Liver (tissue), 9 donors: ENCODE results near the gene GRK6. TPM values are rescaled to one million over a fixed set of nuclear protein-coding genes. Genes with fewer than 3 reads are reported as not detected.

Experiments
- DNase-seq: peaks from one replicate; pipeline ENCODE4 v3.0.0-alpha.2; 2017; ENCODE audit warnings: low spot score
- H3K27ac ChIP-seq, 2 donors: one replicate each; pipeline ENCODE4 v1.7.0; 2013; ENCODE audit warnings: inconsistent platforms in 2 of 2, low read length in 2 of 2, control low read depth in 1 of 2, low read depth in 1 of 2, mild to moderate bottlenecking in 1 of 2
- H3K27me3 ChIP-seq, 4 donors: one replicate each; pipeline versions ENCODE4 v1.6.1 to v1.7.0; 2013; ENCODE audit warnings: low read length in 3 of 4, inconsistent platforms in 1 of 4, mild to moderate bottlenecking in 1 of 4, moderate library complexity in 1 of 4; ENCODE audit not compliant: control insufficient read depth in 4 of 4, insufficient read depth in 4 of 4
- H3K36me3 ChIP-seq, 4 donors: one replicate each; pipeline versions ENCODE4 v1.6.1 to v1.7.0; 2013; ENCODE audit warnings: low read length in 3 of 4, mild to moderate bottlenecking in 3 of 4, low read depth in 1 of 4, moderate library complexity in 1 of 4; ENCODE audit not compliant: control insufficient read depth in 4 of 4, insufficient read depth in 3 of 4
- H3K4me1 ChIP-seq, 4 donors: one replicate each; pipeline versions ENCODE4 v1.6.1 to v1.7.0; 2013; ENCODE audit warnings: low read length in 3 of 4, mild to moderate bottlenecking in 3 of 4, moderate library complexity in 1 of 4; ENCODE audit not compliant: control insufficient read depth in 4 of 4, insufficient read depth in 4 of 4
- H3K4me3 ChIP-seq, 3 donors: one replicate each; pipeline versions ENCODE4 v1.6.1 to v1.7.0; 2013; ENCODE audit warnings: low read length in 3 of 3, control low read depth in 1 of 3, low read depth in 1 of 3, mild to moderate bottlenecking in 1 of 3
- H3K9ac ChIP-seq, 2 donors: one replicate each; pipeline ENCODE4 v1.7.0; 2013; ENCODE audit warnings: low read length in 2 of 2, mild to moderate bottlenecking in 2 of 2, moderate library complexity in 2 of 2, control low read depth in 1 of 2, low read depth in 1 of 2
- H3K9me3 ChIP-seq, 4 donors: one replicate each; pipeline versions ENCODE4 v1.6.1 to v1.7.0; 2013; ENCODE audit warnings: low read length in 3 of 4; ENCODE audit not compliant: control insufficient read depth in 4 of 4
- GABPA ChIP-seq, 2 donors: IDR thresholded peaks in 1 of 2; conservative IDR thresholded peaks in 1 of 2; 2 replicates each; pipeline ENCODE4 v1.6.1; 2016; ENCODE audit warnings: antibody characterized with exemption in 2 of 2, mild to moderate bottlenecking in 1 of 2, moderate library complexity in 1 of 2
- RAD21 ChIP-seq, 2 donors: IDR thresholded peaks; 2 replicates each; pipeline ENCODE4 v1.6.1; 2016; ENCODE audit warnings: antibody characterized with exemption in 2 of 2, mild to moderate bottlenecking in 2 of 2
- TAF1 ChIP-seq: conservative IDR thresholded peaks from 2 replicates; pipeline ENCODE4 v1.6.1; 2016; ENCODE audit warnings: antibody characterized with exemption, mild to moderate bottlenecking
- WGBS: extraction: QIAGEN DNeasy Blood & Tissue Kit; methylation state at CpG from one replicate; pipeline ENCODE4 v1.1.7; 2013; 5-methylcytosine and 5-hydroxymethylcytosine counted together
- polyA plus RNA-seq, 2 donors: library from polyadenylated mRNA; stranded (reverse) in 1 of 2; unstranded in 1 of 2; fragments of 200-250 nt in 1 of 2; fragments of >200 nt in 1 of 2; fragmentation: Nextera tagmentation in 1 of 2; extraction: Ambion mirVana in 1 of 2; gene quantifications; one replicate each; pipeline versions ENCODE4 v1.2.1 to v1.2.3, GENCODE V29; 2013 to 2015
- total RNA-seq, 2 donors: library from RNA; depleted of rRNA; stranded (reverse); fragments of >200 nt; gene quantifications; one replicate each; pipeline ENCODE4 v1.2.3, GENCODE V29; 2014
- TF ChIP-seq, protein P1 (sequence below): IDR thresholded peaks from 2 replicates; pipeline ENCODE4 v1.6.1; 2016; ENCODE audit warnings: antibody characterized with exemption
- TF ChIP-seq, protein P2 (sequence below): IDR thresholded peaks from 2 replicates; pipeline ENCODE4 v1.6.1; 2016; ENCODE audit warnings: antibody characterized with exemption, mild to moderate bottlenecking
- TF ChIP-seq, protein P3 (sequence below): IDR thresholded peaks from 2 replicates; pipeline ENCODE4 v1.6.1; 2016; ENCODE audit warnings: antibody characterized with exemption
- donor health status: healthy.
- donor health status: healthy.
- donor health status: healthy.
- donor health status: healthy.
- donor health status: healthy.

GRK6 gene
- total and polyA plus RNA-seq, 4 donors = 3.1 to 24.0 (median 10.8) TPM

DNA sequence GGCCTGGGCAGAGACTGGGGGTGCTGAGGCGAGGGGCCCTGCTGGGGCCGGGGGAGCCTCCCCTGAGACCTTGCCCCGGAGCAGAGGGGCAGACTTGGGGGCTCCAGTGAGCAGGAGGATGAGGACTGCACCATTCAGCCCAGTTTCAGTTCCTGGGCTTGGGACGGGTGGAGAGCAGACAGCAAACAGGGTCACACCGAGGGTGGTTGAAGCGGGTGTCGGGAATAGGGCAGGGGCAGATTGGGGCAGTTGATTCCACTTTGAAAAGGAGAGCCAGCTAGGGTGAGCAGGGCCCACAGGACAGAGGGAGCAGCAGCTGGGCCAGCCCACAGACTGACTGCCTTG, 4.5 kb downstream of the GRK6 start:
- no peaks in the 10 kb centered on the region for H3K27me3 ChIP-seq
- H3K4me1 ChIP-seq = peaks cover 0 to 18% (median 12%) of the 10 kb centered on the region in 4 donors
- no peak overlapping the region for H3K9ac ChIP-seq
- no peak overlapping the region for H3K4me3 ChIP-seq
- TF ChIP-seq TAF1 = no peak
- no peak for TF ChIP-seq RAD21 (IDR thresholded peaks at IDR 0.05)
- TF ChIP-seq, protein P1, sequence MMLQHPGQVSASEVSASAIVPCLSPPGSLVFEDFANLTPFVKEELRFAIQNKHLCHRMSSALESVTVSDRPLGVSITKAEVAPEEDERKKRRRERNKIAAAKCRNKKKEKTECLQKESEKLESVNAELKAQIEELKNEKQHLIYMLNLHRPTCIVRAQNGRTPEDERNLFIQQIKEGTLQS = no peak
- TF ChIP-seq, protein P2, sequence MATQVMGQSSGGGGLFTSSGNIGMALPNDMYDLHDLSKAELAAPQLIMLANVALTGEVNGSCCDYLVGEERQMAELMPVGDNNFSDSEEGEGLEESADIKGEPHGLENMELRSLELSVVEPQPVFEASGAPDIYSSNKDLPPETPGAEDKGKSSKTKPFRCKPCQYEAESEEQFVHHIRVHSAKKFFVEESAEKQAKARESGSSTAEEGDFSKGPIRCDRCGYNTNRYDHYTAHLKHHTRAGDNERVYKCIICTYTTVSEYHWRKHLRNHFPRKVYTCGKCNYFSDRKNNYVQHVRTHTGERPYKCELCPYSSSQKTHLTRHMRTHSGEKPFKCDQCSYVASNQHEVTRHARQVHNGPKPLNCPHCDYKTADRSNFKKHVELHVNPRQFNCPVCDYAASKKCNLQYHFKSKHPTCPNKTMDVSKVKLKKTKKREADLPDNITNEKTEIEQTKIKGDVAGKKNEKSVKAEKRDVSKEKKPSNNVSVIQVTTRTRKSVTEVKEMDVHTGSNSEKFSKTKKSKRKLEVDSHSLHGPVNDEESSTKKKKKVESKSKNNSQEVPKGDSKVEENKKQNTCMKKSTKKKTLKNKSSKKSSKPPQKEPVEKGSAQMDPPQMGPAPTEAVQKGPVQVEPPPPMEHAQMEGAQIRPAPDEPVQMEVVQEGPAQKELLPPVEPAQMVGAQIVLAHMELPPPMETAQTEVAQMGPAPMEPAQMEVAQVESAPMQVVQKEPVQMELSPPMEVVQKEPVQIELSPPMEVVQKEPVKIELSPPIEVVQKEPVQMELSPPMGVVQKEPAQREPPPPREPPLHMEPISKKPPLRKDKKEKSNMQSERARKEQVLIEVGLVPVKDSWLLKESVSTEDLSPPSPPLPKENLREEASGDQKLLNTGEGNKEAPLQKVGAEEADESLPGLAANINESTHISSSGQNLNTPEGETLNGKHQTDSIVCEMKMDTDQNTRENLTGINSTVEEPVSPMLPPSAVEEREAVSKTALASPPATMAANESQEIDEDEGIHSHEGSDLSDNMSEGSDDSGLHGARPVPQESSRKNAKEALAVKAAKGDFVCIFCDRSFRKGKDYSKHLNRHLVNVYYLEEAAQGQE = no peak
- DNase-seq = no peak
- 81% methylated on average over 7 of the region's 7 CpGs for WGBS
- H3K27ac ChIP-seq = peak overlapping the region; percentile 42 to 57
- H3K36me3 ChIP-seq = peaks cover 6 to 20% (median 10%) of the 10 kb centered on the region in 4 donors
- no peaks in the 10 kb centered on the region for H3K9me3 ChIP-seq

DNA sequence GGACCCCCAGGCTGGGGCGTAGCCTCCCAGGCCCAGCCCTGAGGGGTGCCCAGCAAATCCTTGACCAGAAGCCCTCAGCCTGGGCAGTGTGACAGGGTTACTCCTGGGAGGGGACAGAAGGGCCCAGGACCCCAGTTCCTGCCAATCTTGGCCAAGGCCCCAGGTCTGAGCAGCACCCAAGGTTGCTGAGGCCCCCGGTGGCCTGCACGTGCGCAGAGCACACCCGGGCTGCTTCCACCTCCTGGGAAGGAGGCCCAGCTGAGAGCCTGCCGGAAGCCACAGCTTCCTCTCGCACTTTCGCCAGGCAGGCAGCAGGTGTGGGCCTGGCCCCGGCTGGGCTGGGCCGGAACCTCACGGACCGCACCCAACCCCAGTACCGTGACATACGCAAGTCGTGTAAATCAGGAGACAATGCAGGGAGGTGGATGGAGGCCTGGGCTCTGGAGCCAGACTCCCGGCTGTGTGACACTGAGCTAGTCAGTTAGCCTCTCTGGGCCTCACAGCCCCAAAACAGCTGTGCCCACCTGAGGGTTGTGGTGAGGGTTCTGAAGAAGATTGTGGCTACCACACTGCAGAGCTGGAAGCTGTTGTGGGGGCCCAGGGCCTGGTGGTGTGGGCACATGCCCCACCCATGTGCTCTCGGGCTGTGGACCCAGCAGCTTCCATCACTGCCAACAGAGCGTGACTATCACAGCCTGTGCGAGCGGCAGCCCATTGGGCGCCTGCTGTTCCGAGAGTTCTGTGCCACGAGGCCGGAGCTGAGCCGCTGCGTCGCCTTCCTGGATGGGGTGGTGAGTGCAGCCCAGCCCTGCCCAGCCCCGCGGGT, 5.1 kb downstream of the GRK6 start:
- DNase-seq = no peak
- 80% methylated on average over 29 of the region's 29 CpGs for WGBS
- Histone ChIP-seq H3K4me1 (peaks cover 0 to 18% (median 12%) of the 10 kb centered on the region in 4 donors), H3K4me3 (no peak overlapping the region), H3K27ac (peak overlapping the region; percentile 55 to 57), H3K36me3 (peaks cover 6 to 22% (median 11%) of the 10 kb centered on the region in 4 donors), H3K9ac (no peak overlapping the region), H3K27me3 (no peaks in the 10 kb centered on the region), H3K9me3 (no peaks in the 10 kb centered on the region)
- TF ChIP-seq, protein P1 = no peak
- no peak for TF ChIP-seq RAD21 (IDR thresholded peaks at IDR 0.05)
- TF ChIP-seq, protein P2 = no peak
- no peak for TF ChIP-seq GABPA (IDR thresholded peaks at IDR 0.05 in 1 of 2, conservative IDR thresholded peaks at IDR 0.05 in 1 of 2)
- TF ChIP-seq, protein P3, sequence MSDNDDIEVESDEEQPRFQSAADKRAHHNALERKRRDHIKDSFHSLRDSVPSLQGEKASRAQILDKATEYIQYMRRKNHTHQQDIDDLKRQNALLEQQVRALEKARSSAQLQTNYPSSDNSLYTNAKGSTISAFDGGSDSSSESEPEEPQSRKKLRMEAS = no peak
